Mucosa of rectum (tissue), 2 donors: ENCODE measurements around the gene KANK2.

ENCODE experiments used
- H3K27ac ChIP-seq, 2 donors: one replicate each; pipeline ENCODE4 v1.7.0; 2013; ENCODE audit warnings: inconsistent platforms in 2 of 2, low read depth in 2 of 2, low read length in 2 of 2
- H3K27me3 ChIP-seq, 2 donors: one replicate each; pipeline ENCODE4 v1.7.0; 2013; ENCODE audit warnings: low read length in 2 of 2; ENCODE audit not compliant: control insufficient read depth in 2 of 2, insufficient read depth in 2 of 2
- H3K36me3 ChIP-seq, 2 donors: one replicate each; pipeline ENCODE4 v1.7.0; 2013; ENCODE audit warnings: low read length in 2 of 2; ENCODE audit not compliant: control insufficient read depth in 2 of 2, insufficient read depth in 2 of 2
- H3K4me1 ChIP-seq, 2 donors: one replicate each; pipeline ENCODE4 v1.7.0; 2013; ENCODE audit warnings: low read length in 2 of 2, mild to moderate bottlenecking in 1 of 2; ENCODE audit not compliant: control insufficient read depth in 2 of 2, insufficient read depth in 2 of 2
- H3K4me3 ChIP-seq, 2 donors: one replicate each; pipeline ENCODE4 v1.7.0; 2013; ENCODE audit warnings: low read length in 2 of 2
- H3K9ac ChIP-seq, 2 donors: one replicate each; pipeline ENCODE4 v1.7.0; 2013; ENCODE audit warnings: low read length in 2 of 2, low read depth in 1 of 2, mild to moderate bottlenecking in 1 of 2
- H3K9me3 ChIP-seq, 2 donors: one replicate each; pipeline ENCODE4 v1.7.0; 2013; ENCODE audit warnings: low read length in 2 of 2; ENCODE audit not compliant: control insufficient read depth in 2 of 2
- donor health status: healthy.
- donor health status: Normal muscosa, but diverticular disease.

Gene KANK2

GRCh38 chr19:11198769-11199424, 1.6 kb upstream of the KANK2 start:
- H3K36me3 ChIP-seq = peaks cover 2 to 3% of the 10 kb centered on the region in 2 donors
- no peaks in the 10 kb centered on the region for H3K9me3 ChIP-seq
- H3K4me1 ChIP-seq = peaks cover 9 to 11% of the 10 kb centered on the region in 2 donors
- H3K27me3 ChIP-seq = no peaks in the 10 kb centered on the region
- no peak overlapping the region for H3K9ac ChIP-seq
- no peak overlapping the region for H3K27ac ChIP-seq
- H3K4me3 ChIP-seq = no peak overlapping the region

GRCh38 chr19:11198175-11198534, 810 bp upstream of the KANK2 start:
- H3K4me1 ChIP-seq = peaks cover 9 to 11% of the 10 kb centered on the region in 2 donors
- peak overlapping the region; percentile 18 to 60 for H3K9ac ChIP-seq
- H3K27me3 ChIP-seq = no peaks in the 10 kb centered on the region
- no peaks in the 10 kb centered on the region for H3K9me3 ChIP-seq
- peak overlapping the region; percentile 87 to 91 for H3K27ac ChIP-seq
- peak overlapping the region; percentile 63 to 84 for H3K4me3 ChIP-seq
- H3K36me3 ChIP-seq = peaks cover 3 to 4% of the 10 kb centered on the region in 2 donors

GRCh38 chr19:11196406-11197287, 698 bp downstream of the KANK2 start:
- Histone ChIP-seq H3K27ac (peak overlapping the region; percentile 87 to 91), H3K4me1 (peaks cover 9 to 11% of the 10 kb centered on the region in 2 donors), H3K9me3 (no peaks in the 10 kb centered on the region), H3K9ac (peak overlapping the region; percentile 72 to 81), H3K27me3 (no peaks in the 10 kb centered on the region), H3K36me3 (peaks cover 0 to 5% of the 10 kb centered on the region in 2 donors), H3K4me3 (peak overlapping the region; percentile 82 to 84)

GRCh38 chr19:11195681-11196080, 1.7 kb downstream of the KANK2 start:
- Histone ChIP-seq H3K27ac (peak overlapping the region; percentile 50 to 67), H3K9me3 (no peaks in the 10 kb centered on the region), H3K9ac (no peak overlapping the region), H3K36me3 (peaks cover 0 to 5% of the 10 kb centered on the region in 2 donors), H3K4me1 (peaks cover 9 to 11% of the 10 kb centered on the region in 2 donors), H3K4me3 (peak overlapping the region; percentile 48 to 59), H3K27me3 (no peaks in the 10 kb centered on the region)

GRCh38 chr19:11194656-11195558, 2.4 kb downstream of the KANK2 start:
- H3K27me3 ChIP-seq = no peaks in the 10 kb centered on the region
- H3K4me3 ChIP-seq = peak overlapping the region; percentile 48 to 59
- H3K9me3 ChIP-seq = no peaks in the 10 kb centered on the region
- peak overlapping the region in 1 of 2 donors; percentile 24 for H3K9ac ChIP-seq
- H3K36me3 ChIP-seq = peaks cover 0 to 9% of the 10 kb centered on the region in 2 donors
- H3K4me1 ChIP-seq = peaks cover 9 to 11% of the 10 kb centered on the region in 2 donors
- peak overlapping the region; percentile 50 to 67 for H3K27ac ChIP-seq

GRCh38 chr19:11194173-11194572, 3.2 kb downstream of the KANK2 start:
- Histone ChIP-seq H3K9me3 (no peaks in the 10 kb centered on the region), H3K27me3 (no peaks in the 10 kb centered on the region), H3K36me3 (peaks cover 0 to 9% of the 10 kb centered on the region in 2 donors), H3K4me3 (no peak overlapping the region), H3K27ac (peak overlapping the region; percentile 50 to 67), H3K9ac (no peak overlapping the region), H3K4me1 (peaks cover 9 to 15% of the 10 kb centered on the region in 2 donors)

- Histone ChIP-seq H3K36me3 (peaks cover 0 to 9% of the 10 kb centered on the region in 2 donors), H3K27me3 (no peaks in the 10 kb centered on the region), H3K9me3 (no peaks in the 10 kb centered on the region), H3K27ac (no peak overlapping the region), H3K9ac (no peak overlapping the region), H3K4me1 (peaks cover 14 to 15% of the 10 kb centered on the region in 2 donors), H3K4me3 (no peak overlapping the region)
Observed at GRCh38 chr19:11192957-11193939, 4.1 kb downstream of the KANK2 start.

GRCh38 chr19:11191934-11192333, 5.4 kb downstream of the KANK2 start:
- H3K4me3 ChIP-seq = no peak overlapping the region
- H3K9me3 ChIP-seq = no peaks in the 10 kb centered on the region
- no peaks in the 10 kb centered on the region for H3K27me3 ChIP-seq
- peaks cover 9 to 10% of the 10 kb centered on the region in 2 donors for H3K4me1 ChIP-seq
- H3K27ac ChIP-seq = peak overlapping the region; percentile 9 to 52
- peaks cover 0 to 9% of the 10 kb centered on the region in 2 donors for H3K36me3 ChIP-seq
- H3K9ac ChIP-seq = no peak overlapping the region

GRCh38 chr19:11191273-11191755, 6.0 kb downstream of the KANK2 start:
- Histone ChIP-seq H3K9me3 (no peaks in the 10 kb centered on the region), H3K4me3 (no peak overlapping the region), H3K36me3 (peaks cover 0 to 9% of the 10 kb centered on the region in 2 donors), H3K4me1 (peaks cover 7 to 9% of the 10 kb centered on the region in 2 donors), H3K27ac (peak overlapping the region; percentile 9 to 52), H3K27me3 (no peaks in the 10 kb centered on the region), H3K9ac (no peak overlapping the region)
